HG03025 (cell line): ENCODE results near the gene WDR59.
"Not testable (repeated sequence)": the region's sequence is repeated elsewhere in the genome, so short reads cannot be mapped to it uniquely, and the experiment has no call there.

Experiments used
- ATAC-seq: cut with Tn5 transposase; IDR thresholded peaks from one replicate; pipeline ENCODE4 v1.9.1; 2021; ENCODE audit warnings: mild to moderate bottlenecking, moderate library complexity; ENCODE audit not compliant: unreplicated experiment, low FRiP score

The WDR59 gene, protein sequence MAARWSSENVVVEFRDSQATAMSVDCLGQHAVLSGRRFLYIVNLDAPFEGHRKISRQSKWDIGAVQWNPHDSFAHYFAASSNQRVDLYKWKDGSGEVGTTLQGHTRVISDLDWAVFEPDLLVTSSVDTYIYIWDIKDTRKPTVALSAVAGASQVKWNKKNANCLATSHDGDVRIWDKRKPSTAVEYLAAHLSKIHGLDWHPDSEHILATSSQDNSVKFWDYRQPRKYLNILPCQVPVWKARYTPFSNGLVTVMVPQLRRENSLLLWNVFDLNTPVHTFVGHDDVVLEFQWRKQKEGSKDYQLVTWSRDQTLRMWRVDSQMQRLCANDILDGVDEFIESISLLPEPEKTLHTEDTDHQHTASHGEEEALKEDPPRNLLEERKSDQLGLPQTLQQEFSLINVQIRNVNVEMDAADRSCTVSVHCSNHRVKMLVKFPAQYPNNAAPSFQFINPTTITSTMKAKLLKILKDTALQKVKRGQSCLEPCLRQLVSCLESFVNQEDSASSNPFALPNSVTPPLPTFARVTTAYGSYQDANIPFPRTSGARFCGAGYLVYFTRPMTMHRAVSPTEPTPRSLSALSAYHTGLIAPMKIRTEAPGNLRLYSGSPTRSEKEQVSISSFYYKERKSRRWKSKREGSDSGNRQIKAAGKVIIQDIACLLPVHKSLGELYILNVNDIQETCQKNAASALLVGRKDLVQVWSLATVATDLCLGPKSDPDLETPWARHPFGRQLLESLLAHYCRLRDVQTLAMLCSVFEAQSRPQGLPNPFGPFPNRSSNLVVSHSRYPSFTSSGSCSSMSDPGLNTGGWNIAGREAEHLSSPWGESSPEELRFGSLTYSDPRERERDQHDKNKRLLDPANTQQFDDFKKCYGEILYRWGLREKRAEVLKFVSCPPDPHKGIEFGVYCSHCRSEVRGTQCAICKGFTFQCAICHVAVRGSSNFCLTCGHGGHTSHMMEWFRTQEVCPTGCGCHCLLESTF

DNA sequence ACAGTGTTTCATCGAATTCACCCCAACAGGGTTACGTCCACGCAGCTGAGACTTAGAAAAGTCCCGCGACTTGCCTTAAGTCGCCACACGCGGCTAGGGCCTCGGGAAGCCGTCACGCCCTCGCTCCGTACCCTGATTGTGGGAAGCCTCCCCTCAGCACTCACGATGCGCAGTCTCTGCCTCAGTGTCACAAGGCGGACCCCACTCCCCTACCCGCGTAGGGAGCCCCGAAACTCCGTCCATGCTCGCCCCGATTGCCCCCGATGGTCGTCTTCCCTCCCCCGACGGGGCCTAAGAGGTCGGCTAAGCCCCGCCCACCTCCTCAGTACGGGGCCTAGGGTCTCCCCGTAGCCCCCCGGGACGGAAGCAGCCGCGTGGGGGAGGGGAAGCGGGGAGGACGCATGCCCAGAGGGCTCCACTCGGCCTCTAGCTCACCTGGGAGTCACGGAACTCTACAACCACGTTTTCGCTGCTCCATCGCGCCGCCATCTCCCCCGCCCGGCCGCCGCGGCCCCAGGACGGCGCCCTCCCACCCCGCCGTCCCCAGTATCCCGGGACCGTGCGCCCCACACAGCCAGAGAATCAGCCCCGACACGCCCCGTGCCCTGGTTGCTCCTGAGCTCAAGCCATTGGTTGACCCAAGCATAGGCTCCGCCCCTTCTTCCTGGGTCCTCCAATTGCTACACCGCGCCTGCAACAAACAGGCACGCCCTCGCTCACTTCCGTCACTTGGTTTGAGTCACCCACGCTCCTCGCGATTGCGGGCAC is at the start of gene WDR59:
Gene WDR59, minus strand, starts transcription at position 595 of the 768 bp plus-strand sequence. Its CDS starts 106 bp downstream, at position 489.
- peak; percentile 98 for ATAC-seq

DNA sequence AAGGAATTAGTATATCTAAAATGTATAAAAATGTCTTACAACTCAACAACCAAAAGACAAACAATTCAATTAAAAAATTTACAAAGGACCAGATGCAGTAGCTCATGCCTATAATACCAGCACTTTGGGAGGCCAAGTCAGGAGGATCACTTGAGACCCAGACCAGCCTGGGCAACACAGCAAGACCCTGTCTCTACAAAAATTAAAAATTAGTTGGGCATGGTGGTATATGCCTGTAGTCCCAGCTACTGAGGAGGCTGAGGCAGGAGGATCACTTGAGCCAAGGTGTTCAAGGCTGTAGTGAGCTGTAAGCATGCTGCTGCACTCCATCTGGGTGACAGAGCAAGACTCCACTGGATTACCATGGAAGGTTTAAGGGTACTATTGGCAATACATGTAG is 47.7 kb upstream of the WDR59 start:
- ATAC-seq: no peak

DNA sequence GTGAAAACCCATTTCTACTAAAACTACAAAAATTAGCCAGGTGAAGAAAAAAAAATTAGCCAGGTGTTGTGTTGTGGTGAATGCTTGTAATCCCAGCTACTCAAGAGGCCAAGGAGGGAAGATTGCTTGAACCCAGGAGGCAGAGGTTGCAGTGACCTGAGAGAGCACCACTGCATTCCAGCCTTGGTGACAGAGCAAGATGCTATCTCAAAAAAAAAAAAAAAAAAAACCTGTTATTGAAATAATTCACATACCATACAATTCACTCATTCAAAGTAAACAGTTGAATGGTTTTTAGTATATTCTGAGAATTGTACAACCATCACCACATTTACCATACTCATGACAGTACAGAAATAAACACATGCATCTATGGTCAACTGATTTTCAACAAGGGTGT is 44.9 kb upstream of the WDR59 start:
- no peak for ATAC-seq

GRCh38 chr16:75028544-75029135 is 43.7 kb upstream of the WDR59 start:
- ATAC-seq: no peak

DNA sequence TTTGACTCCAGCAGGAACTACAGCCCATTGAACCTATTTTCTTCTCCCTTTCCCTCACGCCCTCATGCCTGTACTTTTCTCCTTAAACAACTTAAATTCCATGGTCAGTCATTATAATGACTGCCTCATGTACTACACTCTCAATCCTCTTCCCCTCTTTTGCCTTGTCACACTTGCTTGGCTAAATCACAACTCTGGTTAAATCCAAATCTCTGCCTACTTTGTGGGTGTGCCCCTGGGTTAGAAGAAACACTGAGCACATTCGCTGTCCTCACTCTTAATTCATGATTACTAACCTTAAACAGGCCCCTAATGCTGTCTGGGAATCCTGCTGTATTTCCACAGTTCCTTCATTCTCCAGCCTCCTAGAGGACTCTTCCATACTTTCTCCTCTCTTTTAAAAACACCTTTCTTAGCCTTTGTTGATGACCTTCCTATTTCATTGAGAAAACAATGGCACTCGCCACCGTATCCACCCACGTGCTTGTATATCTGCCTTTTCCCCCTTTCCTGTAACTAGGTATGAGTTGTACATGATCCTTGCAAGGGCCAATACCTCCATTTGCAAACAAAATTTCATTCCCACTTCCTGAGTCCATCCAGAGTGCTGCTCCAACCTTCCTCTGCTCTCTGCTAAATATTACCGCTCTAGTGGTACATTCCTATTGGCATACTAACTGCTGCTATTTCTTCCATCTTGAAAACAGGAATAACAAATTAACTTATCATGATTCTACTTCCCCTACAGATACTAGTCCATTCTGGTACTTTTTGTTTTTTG is 42.8 kb upstream of the WDR59 start:
- ATAC-seq: no peak

DNA sequence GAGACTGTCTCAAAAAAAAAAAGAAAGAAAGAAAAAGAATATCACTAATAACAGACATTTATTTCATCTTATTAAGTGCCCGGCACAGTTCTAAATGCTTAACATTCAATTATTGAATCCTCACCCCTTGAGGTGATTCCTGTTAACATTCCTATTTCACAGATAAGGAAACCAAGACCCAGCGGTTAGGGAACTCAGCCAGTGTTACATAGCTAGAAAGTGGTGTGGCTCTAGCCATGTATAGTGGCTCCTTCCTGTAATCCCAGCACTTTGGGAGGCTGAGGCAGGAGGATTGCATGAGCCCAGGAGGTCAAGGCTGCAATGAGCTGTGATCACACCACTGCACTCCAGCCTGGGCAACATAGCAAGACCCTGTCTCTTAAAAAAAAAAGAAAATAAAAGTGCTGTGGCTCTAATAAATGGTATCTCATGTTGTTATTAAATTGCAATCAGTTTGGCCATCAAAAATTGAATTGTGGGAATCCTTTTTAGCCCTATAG is 42.0 kb upstream of the WDR59 start:
- no peak for ATAC-seq

DNA sequence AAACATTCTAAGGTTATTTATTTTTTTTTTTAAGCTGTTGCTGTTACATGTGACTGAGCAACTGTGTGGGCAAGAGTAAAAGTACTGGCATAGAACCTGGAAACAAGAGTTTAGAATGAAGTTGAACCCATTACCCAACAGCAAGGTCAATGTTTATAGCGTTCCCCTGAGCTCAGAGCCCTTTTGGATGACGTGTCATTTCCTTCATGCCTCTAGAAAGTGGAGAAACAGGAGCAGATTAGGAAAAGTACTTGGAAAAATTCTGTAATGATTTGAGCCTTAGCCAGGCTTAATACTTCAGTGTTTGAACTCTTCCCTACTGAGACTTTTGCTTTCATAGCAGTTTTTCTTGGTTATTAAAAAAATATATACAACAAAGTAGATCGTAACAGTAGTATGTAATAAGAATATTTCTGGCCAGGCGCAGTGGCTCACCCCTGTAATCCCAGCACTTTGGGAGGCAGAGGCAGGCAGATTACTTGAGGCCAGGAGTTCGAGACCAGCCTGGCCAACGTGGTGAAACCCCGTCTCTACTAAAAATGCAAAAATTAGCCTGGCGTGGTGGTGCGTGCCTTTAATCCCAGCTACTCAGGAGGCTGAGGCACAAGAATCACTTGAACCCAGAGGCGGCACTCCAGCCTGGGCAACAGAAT is 41.4 kb upstream of the WDR59 start:
- not testable (repeated sequence) for ATAC-seq

DNA sequence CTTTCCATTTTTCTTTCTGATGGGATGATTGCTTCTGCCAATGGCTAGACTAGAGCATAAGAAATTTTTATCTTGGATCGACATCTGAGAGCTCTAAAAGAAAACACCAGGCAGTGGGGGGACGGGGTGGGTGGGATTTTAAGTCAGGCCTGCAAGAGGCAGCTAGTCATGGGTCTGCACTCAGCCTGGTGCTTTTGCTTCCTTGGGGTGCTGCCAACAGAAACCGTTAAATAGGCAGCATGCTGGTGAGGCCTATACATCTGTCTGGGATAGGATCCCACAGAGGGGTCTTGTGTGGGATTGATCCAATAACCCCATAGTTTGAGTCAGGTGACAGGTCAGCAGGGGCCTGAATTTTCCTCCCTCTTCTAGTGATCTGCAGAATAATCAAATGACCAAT is 40.8 kb upstream of the WDR59 start:
- no peak for ATAC-seq

- ATAC-seq: no peak
These were observed 39.7 kb upstream of the WDR59 start for GRCh38 chr16:75024594-75024993.

GRCh38 chr16:75024182-75024581 is 39.3 kb upstream of the WDR59 start:
- ATAC-seq: no peak

DNA sequence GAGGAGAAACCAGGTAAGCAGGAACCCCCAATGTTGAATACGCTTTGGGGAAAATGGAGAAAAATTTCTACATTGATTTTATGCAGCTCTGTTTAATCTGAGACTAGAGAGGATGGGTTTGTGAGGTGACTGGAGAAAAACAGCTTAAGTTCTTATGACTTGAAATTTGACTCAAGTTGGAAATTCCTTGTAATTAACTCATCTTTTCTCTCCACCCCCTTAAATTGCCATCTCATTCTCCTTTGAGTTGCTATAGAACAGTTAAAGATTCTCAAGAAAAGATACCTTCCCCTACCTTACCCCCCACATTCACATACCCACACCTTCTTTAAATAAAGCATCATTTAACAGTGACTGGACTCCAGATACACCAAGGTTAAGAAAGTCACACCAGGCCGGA is 38.1 kb upstream of the WDR59 start:
- ATAC-seq: no peak

DNA sequence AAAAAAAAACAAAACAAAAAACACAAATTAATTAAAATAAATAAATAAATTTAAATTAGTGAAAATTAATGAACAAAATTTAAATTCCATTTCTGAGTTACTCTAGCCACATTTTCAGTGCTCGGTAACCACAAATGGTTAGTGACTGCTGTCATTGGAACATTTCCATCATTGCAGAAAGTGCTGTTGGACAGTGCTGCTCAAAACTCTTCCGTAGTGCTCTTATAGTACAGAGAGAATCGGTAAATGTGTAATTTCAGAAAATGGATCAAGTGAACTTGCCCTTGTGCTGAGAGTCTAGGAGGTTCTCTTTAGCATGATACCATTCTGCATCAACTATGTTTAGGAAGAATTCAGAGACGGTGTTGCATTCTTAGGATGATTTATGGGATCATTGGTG is 37.6 kb upstream of the WDR59 start:
- ATAC-seq: no peak

- no peak for ATAC-seq
These were observed 36.5 kb upstream of the WDR59 start for GRCh38 chr16:75021410-75021809.

GRCh38 chr16:75019586-75019985 is 34.7 kb upstream of the WDR59 start:
- ATAC-seq: no peak

- ATAC-seq: no peak
These were observed 34.1 kb upstream of the WDR59 start for GRCh38 chr16:75019007-75019406.

DNA sequence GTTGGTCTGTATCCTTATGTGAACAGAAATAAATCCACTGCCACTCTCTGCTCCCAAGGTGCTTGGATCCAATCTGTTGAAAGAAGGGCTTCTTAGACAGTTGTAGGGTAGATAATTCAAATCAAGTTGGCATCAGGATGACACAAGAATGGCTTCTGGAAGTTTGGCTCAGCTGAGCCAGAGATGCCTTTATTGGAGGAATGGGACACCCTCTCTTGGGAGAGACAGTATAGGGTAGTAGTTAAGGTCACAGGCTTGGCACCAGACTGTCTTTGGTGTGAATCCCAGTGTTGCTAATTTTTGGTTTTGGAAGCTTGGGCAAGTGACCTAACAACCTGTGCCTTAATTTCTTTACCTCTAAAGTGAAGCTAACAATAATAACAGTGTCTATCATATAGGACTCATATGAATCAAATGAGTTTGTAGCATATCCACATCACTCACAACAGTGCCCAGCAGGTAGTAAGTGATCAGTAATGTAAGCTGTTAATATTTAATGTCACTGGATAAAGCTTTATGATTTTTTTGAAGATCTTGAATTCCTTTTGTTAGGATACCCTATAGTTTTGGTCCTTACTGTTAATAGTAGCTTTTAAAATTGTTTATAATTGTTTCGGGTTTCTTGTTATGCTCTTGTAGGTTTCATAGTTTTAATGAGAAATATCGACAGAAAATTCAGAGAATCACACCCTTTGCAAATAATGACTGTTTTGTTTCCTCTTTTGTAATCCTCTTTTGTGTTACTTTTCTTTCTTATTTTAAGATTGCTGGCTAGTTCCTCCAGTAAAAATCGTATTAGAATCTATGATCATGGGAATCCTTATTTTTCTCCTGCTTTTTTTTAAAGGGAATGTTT is 33.0 kb upstream of the WDR59 start:
- no peak for ATAC-seq

- ATAC-seq: not testable (repeated sequence)
These were observed 31.6 kb upstream of the WDR59 start for GRCh38 chr16:75016451-75017081.
